IPS-20b (cell line): ENCODE measurements around the gene ENKUR.

Experiments used
- H3K27ac ChIP-seq: one replicate; pipeline ENCODE4 v1.5.1; 2013; ENCODE audit warnings: low read length
- H3K27me3 ChIP-seq: 2 replicates; pipeline ENCODE4 v1.6.1; 2013; ENCODE audit warnings: mild to moderate bottlenecking, low read length, inconsistent platforms; ENCODE audit not compliant: insufficient read depth
- H3K36me3 ChIP-seq: 2 replicates; pipeline ENCODE4 v1.6.1; 2013; ENCODE audit warnings: low read depth, mild to moderate bottlenecking, inconsistent platforms, low read length, moderate library complexity; ENCODE audit not compliant: insufficient read depth
- H3K4me1 ChIP-seq: 2 replicates; pipeline ENCODE4 v1.6.1; 2013; ENCODE audit warnings: mild to moderate bottlenecking, control low read depth, inconsistent platforms, low read length, moderate library complexity; ENCODE audit not compliant: insufficient read depth
- H3K4me3 ChIP-seq: 2 replicates; pipeline ENCODE4 v1.5.1; 2013; ENCODE audit warnings: mild to moderate bottlenecking, low read length, inconsistent platforms
- H3K9ac ChIP-seq: 2 replicates; pipeline ENCODE4 v1.6.1; 2013; ENCODE audit warnings: low read depth, mild to moderate bottlenecking, inconsistent platforms, low read length, moderate library complexity
- H3K9me3 ChIP-seq: 2 replicates; pipeline ENCODE4 v1.6.1; 2013; ENCODE audit warnings: mild to moderate bottlenecking, low read depth, low read length, inconsistent platforms; ENCODE audit not compliant: insufficient read depth

ENKUR gene

DNA sequence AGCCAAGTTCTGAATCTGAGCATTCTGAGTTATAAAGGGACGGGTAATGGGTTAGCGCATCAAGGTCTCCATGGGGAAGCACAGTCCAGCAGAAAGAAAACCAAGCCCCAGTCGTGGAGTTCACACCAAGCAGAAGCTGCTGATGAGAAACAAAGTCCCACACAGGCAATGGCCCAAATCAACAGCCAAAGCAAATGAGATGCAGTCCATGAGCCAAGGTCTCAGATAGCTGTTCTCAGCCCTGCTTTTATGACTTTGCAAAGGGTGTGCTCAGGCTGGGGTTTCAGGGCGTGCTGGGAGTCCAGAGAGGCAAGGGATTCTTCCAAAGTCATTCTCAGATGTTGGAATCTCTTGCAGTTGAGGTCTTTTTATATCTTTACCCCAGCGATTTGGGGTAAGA, 32.5 kb upstream of the ENKUR start:
- H3K27ac ChIP-seq: no peak overlapping the region
- H3K9ac ChIP-seq: no peak overlapping the region
- no peaks in the 10 kb centered on the region for H3K36me3 ChIP-seq
- no peaks in the 10 kb centered on the region for H3K9me3 ChIP-seq
- H3K27me3 ChIP-seq: no peaks in the 10 kb centered on the region
- no peaks in the 10 kb centered on the region for H3K4me1 ChIP-seq
- H3K4me3 ChIP-seq: no peak overlapping the region

DNA sequence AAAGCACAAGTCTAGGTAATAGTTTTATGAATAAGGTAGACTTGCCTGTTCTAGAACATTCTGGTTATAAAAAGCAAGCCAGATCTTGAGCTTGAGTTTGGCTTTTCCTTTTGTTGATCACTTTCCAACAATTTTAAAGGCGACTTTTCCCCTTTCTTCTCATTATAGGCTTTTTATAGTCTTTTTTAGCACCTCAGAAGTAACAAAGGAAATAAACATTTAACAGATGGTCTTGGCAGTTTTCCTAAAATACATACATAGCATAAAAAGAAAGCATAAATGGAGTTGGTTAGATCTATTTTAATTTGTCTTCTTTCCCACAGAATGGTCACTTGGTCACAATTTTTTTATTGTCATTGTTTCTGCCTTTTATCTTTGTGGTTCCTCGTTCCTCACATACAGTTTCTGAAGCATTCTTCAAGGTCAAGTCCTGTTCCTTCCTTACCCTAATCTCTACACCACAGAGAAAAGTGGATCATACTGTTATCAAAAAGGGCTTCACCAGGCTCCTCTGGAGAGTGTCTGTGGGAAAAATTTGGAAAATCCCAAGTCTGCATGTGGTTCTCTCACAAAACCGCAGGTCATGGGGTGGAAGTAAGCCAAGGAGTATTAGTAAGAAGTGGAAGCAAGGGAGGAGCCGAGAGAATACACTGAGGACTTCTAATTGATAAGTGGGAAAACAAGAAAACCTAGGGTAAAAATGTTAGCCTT, 31.8 kb upstream of the ENKUR start:
- no peaks in the 10 kb centered on the region for H3K4me1 ChIP-seq
- no peaks in the 10 kb centered on the region for H3K36me3 ChIP-seq
- no peak overlapping the region for H3K4me3 ChIP-seq
- no peak overlapping the region for H3K27ac ChIP-seq
- no peaks in the 10 kb centered on the region for H3K27me3 ChIP-seq
- H3K9me3 ChIP-seq: no peaks in the 10 kb centered on the region
- no peak overlapping the region for H3K9ac ChIP-seq

DNA sequence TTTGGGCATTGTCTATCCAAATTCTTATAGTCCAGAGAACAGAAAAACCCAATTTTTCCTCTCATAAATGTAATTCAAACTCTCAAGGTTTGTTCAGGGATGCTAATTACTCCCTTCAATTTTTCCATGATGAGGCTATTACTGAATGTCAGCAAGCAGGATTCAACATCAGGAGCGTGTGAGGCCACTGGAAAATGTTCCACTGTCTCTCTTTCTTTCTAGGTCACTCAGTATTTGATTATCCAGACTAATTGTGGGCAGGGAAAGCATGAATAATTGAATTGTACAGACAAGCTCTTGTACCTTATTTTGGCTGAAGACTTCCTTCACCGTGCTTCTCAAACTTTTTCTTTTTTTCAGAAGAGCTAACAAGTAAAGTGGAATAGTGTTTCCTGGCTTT, 31.1 kb upstream of the ENKUR start:
- H3K9ac ChIP-seq: no peak overlapping the region
- H3K27me3 ChIP-seq: no peaks in the 10 kb centered on the region
- H3K9me3 ChIP-seq: no peaks in the 10 kb centered on the region
- H3K27ac ChIP-seq: no peak overlapping the region
- H3K36me3 ChIP-seq: no peaks in the 10 kb centered on the region
- H3K4me1 ChIP-seq: no peaks in the 10 kb centered on the region
- H3K4me3 ChIP-seq: no peak overlapping the region

DNA sequence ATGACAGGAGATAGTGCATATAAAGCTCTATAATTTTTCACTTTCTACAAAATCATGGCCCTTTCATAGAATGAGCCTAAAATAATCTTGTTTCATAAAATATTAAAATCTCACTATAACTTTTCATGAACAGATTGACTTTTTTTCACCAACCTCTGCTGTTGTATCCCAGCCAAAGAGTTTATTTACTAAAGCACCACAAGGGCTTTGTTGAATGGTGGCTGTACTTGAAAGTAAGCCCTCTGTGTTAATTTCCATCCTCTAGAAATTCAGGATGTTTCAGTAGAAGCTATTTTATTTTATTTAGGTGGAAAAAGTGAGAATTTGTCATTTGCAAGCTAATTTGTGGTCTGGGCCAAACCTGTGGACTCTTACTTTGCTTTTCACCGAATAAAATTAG, 30.7 kb upstream of the ENKUR start:
- Histone ChIP-seq H3K27ac (no peak overlapping the region), H3K27me3 (no peaks in the 10 kb centered on the region), H3K9ac (no peak overlapping the region), H3K4me3 (no peak overlapping the region), H3K9me3 (no peaks in the 10 kb centered on the region), H3K36me3 (no peaks in the 10 kb centered on the region), H3K4me1 (no peaks in the 10 kb centered on the region)

DNA sequence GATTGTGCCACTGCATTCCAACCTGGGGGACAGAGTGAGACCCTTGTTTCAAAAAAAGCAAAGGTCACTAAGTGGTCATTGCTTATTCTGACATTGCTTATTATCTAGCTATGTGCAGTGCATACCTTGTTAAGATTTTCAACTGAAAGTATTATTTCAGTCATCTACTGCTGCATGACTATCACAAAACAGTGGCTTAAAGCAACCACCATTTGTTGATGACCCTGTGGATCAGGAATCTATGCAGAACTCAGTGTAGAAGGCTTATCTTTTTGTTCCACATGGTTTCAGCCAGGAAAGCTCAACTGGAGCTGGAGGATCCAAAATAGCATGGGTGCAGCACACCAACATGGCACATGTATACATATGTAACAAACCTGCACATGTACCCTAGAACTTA, 23.6 kb upstream of the ENKUR start:
- no peaks in the 10 kb centered on the region for H3K36me3 ChIP-seq
- no peaks in the 10 kb centered on the region for H3K4me1 ChIP-seq
- H3K27ac ChIP-seq: no peak overlapping the region
- H3K27me3 ChIP-seq: no peaks in the 10 kb centered on the region
- no peak overlapping the region for H3K4me3 ChIP-seq
- no peak overlapping the region for H3K9ac ChIP-seq
- H3K9me3 ChIP-seq: no peaks in the 10 kb centered on the region

DNA sequence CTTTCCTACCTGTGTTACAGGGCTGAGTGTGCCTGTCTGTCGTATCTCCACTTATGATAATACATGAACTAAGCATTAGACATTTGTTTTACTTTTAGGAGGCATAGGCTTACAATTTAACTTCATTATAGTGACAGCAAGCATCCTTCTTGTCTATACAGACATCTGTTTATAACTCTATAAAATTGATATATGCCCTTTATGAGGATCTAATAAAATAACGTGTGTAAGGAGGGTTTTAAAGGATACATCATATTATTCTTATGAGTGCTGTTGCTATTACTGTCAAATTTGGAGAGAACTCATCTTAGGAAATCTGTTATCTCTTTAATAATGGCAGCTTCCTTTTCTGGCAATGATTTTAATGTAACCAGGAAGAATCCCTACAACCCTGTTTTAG, 22.4 kb upstream of the ENKUR start:
- no peaks in the 10 kb centered on the region for H3K27me3 ChIP-seq
- no peak overlapping the region for H3K4me3 ChIP-seq
- H3K9ac ChIP-seq: no peak overlapping the region
- H3K9me3 ChIP-seq: no peaks in the 10 kb centered on the region
- H3K27ac ChIP-seq: no peak overlapping the region
- H3K4me1 ChIP-seq: no peaks in the 10 kb centered on the region
- H3K36me3 ChIP-seq: no peaks in the 10 kb centered on the region

DNA sequence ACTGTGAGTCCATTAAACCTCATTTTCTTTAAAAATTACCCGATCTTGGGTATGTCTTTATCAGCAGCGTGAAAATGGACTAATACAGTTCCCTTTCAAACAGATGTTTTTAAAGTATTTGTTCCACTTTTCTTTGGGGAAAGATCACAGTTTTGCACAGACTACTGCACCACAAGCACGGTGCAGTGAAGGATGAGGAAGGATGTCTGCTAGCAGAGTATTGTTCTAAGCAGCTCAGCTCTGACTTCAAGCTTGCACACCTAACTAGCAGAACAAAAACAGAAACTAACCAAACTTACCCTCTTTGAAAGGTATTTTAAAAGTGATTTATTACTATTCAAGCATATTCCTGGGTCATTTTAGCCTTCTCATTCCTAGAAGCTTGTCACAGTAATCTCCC, 20.4 kb upstream of the ENKUR start:
- Histone ChIP-seq H3K4me1 (no peaks in the 10 kb centered on the region), H3K27ac (no peak overlapping the region), H3K9me3 (no peaks in the 10 kb centered on the region)

DNA sequence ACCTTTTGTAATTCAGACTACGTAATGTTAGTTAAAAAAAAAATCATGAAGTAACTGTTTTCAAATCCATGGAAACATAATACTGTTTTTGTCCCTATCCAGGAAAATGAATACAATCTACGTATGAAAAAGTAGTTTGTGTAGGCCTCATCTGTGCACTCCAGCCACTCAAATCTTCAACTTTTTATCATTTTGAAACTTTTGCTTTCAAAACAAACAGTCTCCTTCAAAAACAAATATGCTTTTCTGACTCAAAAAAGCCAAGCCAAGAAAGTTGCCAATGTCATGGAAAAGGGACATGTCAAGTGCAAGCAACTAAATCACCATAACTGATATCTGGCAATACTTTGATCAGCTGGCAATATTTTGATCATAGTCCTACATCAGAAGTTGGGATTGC, 13.6 kb upstream of the ENKUR start:
- H3K36me3 ChIP-seq: no peaks in the 10 kb centered on the region
- H3K4me1 ChIP-seq: no peaks in the 10 kb centered on the region
- no peak overlapping the region for H3K9ac ChIP-seq
- no peak overlapping the region for H3K27ac ChIP-seq
- H3K9me3 ChIP-seq: no peaks in the 10 kb centered on the region
- no peaks in the 10 kb centered on the region for H3K27me3 ChIP-seq
- no peak overlapping the region for H3K4me3 ChIP-seq

More for the DNA sequence above, 20.4 kb upstream of the ENKUR start:
- H3K9ac ChIP-seq: no peak overlapping the region
- H3K27me3 ChIP-seq: no peaks in the 10 kb centered on the region
- no peaks in the 10 kb centered on the region for H3K36me3 ChIP-seq
- H3K4me3 ChIP-seq: no peak overlapping the region

DNA sequence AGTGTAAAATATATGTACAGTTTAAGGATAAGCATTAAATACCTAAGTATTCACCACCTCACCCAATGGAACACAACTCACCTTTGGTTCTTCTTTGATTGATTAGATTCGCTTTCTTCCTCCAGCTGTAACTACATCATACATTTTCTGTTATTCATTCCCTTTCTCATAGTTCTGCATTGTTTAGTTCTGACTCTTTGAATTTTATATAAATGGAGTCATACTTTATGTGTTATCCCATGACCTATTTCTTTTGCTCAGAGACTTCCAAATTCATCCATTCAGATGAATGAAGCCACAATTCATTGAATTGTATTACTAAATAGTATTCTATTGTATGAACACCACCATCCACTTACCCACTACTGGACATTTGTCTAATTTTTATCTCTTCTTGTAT, 12.8 kb upstream of the ENKUR start:
- Histone ChIP-seq H3K36me3 (no peaks in the 10 kb centered on the region), H3K4me1 (no peaks in the 10 kb centered on the region), H3K4me3 (no peak overlapping the region), H3K27me3 (no peaks in the 10 kb centered on the region), H3K9ac (no peak overlapping the region), H3K27ac (no peak overlapping the region), H3K9me3 (no peaks in the 10 kb centered on the region)

DNA sequence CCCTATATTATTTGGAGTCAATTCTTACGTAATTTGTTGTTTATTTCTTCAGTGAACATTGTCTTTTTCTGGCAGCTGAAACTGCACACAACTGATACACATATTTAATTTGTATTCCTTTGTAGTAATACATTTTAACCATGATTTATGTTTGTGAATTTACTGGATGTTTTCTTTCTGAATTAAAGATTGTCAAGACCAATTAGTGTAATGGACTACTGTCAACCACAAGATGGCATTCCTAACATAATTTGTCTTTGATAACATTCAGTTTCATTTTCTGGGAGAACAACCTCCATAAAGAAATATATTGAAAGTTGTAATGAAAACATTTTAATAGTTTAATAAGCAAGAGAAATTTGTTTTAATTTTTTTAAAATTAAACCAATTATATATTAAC, 10.5 kb upstream of the ENKUR start:
- Histone ChIP-seq H3K9ac (no peak overlapping the region), H3K36me3 (no peaks in the 10 kb centered on the region)

DNA sequence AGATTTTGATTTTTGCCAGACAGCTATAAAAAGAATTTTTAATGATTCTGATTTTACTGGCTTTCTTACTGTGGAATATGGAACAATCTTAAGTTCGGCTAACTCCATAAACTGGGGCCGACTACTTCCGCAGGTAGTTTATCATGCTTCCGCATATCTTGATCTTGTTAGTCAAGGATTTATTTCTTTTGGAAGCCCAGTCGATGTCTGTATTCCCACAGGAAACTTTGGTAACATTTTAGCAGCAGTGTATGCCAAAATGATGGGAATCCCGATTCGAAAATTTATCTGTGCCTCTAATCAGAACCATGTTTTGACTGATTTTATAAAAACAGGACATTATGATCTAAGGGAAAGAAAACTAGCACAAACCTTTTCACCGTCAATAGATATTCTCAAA, 8.6 kb upstream of the ENKUR start:
- Histone ChIP-seq H3K9ac (no peak overlapping the region), H3K4me1 (no peaks in the 10 kb centered on the region), H3K27me3 (no peaks in the 10 kb centered on the region), H3K27ac (no peak overlapping the region), H3K36me3 (no peaks in the 10 kb centered on the region), H3K4me3 (no peak overlapping the region), H3K9me3 (no peaks in the 10 kb centered on the region)

More for the DNA sequence above, 10.5 kb upstream of the ENKUR start:
- Histone ChIP-seq H3K27me3 (no peaks in the 10 kb centered on the region), H3K9me3 (no peaks in the 10 kb centered on the region), H3K4me3 (no peak overlapping the region), H3K4me1 (no peaks in the 10 kb centered on the region), H3K27ac (no peak overlapping the region)

DNA sequence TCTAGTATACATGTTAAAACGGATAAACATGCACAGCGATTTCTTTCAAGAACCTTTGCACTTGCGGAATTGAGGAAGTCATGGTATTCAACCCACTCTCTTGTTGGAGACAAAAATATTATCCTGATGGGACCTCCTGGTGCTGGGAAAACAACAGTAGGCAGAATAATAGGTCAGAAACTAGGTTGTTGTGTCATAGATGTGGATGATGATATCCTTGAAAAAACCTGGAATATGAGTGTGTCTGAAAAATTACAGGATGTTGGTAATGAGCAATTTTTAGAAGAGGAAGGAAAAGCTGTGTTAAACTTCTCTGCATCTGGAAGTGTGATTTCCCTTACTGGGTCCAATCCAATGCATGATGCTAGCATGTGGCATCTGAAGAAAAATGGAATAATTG, 7.3 kb upstream of the ENKUR start:
- no peak overlapping the region for H3K27ac ChIP-seq
- no peaks in the 10 kb centered on the region for H3K36me3 ChIP-seq
- H3K4me3 ChIP-seq: no peak overlapping the region
- no peak overlapping the region for H3K9ac ChIP-seq
- H3K9me3 ChIP-seq: no peaks in the 10 kb centered on the region
- no peaks in the 10 kb centered on the region for H3K27me3 ChIP-seq
- no peaks in the 10 kb centered on the region for H3K4me1 ChIP-seq
